K562 (cell line): Measurements from ENCODE around the gene SCYL1. TPM values are rescaled to one million over a fixed set of nuclear protein-coding genes. Genes with fewer than 3 reads are reported as not detected.
A peak's percentile ranks its signal among the peaks of the same experiment; 100 is the strongest.

ENCODE experiments used
- ATF7 ChIP-seq: fragments of 450-650 bp; IDR thresholded peaks from 2 replicates; pipeline ENCODE4 v1.7.1; 2014; ENCODE audit warnings: mild to moderate bottlenecking, moderate library complexity
- CCNT2 ChIP-seq: IDR thresholded peaks from 2 replicates; pipeline ENCODE4 v1.6.1; 2011; ENCODE audit warnings: borderline replicate concordance, low read depth, mild to moderate bottlenecking, moderate library complexity, mixed read lengths, low read length; ENCODE audit not compliant: insufficient read length; ENCODE audit errors: extremely low read depth
- GTF2E2 ChIP-seq: fragments of 200-800 bp; sonication (Bioruptor generic); IDR thresholded peaks from 2 replicates; pipeline ENCODE4 v1.6.1; 2016; ENCODE audit warnings: missing genetic modification characterization, missing compliant biosample characterization
- HOXB6 ChIP-seq: fragments of 250-450 bp; sonication (Bioruptor Pico); IDR thresholded peaks from 2 replicates; pipeline ENCODE4 v1.5.1; 2022; ENCODE audit warnings: mild to moderate bottlenecking, borderline replicate concordance
- KDM2B ChIP-seq: fragments of 250-450 bp; sonication (Bioruptor Pico); IDR thresholded peaks from 2 replicates; pipeline ENCODE4 v1.8.0; 2021; ENCODE audit warnings: mild to moderate bottlenecking, moderate library complexity
- NFIC ChIP-seq: fragments of 450-650 bp; IDR thresholded peaks from 2 replicates; pipeline ENCODE4 v1.6.1; 2017; ENCODE audit warnings: mild to moderate bottlenecking, inconsistent platforms
- NONO ChIP-seq, 2 experiments: fragments of 200-400 bp in 1 of 2; fragments of 450-650 bp in 1 of 2; formaldehyde crosslinking in 1 of 2; IDR thresholded peaks; 2 replicates each; pipeline ENCODE4 v1.6.1; 2017; ENCODE audit warnings: low read depth in 2 of 2, mild to moderate bottlenecking in 2 of 2, moderate library complexity in 2 of 2, low read length in 1 of 2
- NR2C2 ChIP-seq, 2 experiments: fragments of 200-800 bp in 1 of 2; sonication (Bioruptor generic) in 1 of 2; sonication (generic) in 1 of 2; formaldehyde crosslinking in 1 of 2; IDR thresholded peaks; 2 replicates each; pipeline versions ENCODE4 v1.6.1 to v1.8.0; 2016 to 2022; ENCODE audit warnings: mild to moderate bottlenecking in 1 of 2, missing compliant biosample characterization in 1 of 2, missing genetic modification characterization in 1 of 2, missing genetic modification reagents in 1 of 2
- PHF8 ChIP-seq: fragments of 200-600 bp; sonication (generic); IDR thresholded peaks from 2 replicates; pipeline ENCODE4 v1.6.1; 2012; ENCODE audit warnings: mixed run types, mild to moderate bottlenecking, inconsistent platforms, low read length, moderate library complexity, borderline replicate concordance
- TEAD2 ChIP-seq: fragments of 450-650 bp; IDR thresholded peaks from 2 replicates; pipeline ENCODE4 v1.6.1; 2016; ENCODE audit warnings: missing genetic modification characterization, control low read depth, missing compliant biosample characterization
- ZNF134 ChIP-seq: fragments of 250-450 bp; sonication (Bioruptor Pico); conservative IDR thresholded peaks from 2 replicates; pipeline ENCODE4 v1.4.0; 2020
- ZNF586 ChIP-seq: fragments of 450-650 bp; formaldehyde crosslinking; conservative IDR thresholded peaks from 2 replicates; pipeline ENCODE4 v1.4.0; 2020; ENCODE audit warnings: mild to moderate bottlenecking, moderate library complexity
- polyA plus RNA-seq, 8 experiments: library from polyadenylated mRNA; depleted of rRNA in 4 of 8; stranded (reverse) in 5 of 8; unstranded in 3 of 8; fragments of >200 nt; fragmentation: Nextera tagmentation in 2 of 8; fragmentation: Illumina TruSeq in 1 of 8; extraction: Ambion mirVana in 2 of 8; extraction: Trizol in 1 of 8; gene quantifications; 2 replicates each; pipeline versions ENCODE4 v1.2.1 to v1.2.3, GENCODE V29; 2011 to 2014; ENCODE audit warnings: inconsistent platforms in 1 of 8, missing spikeins in 1 of 8
- total RNA-seq, 7 experiments: library from RNA; depleted of rRNA in 6 of 7; stranded (reverse); fragments of >200 nt in 6 of 7; fragmentation: Illumina TruSeq in 2 of 7; extraction: Trizol in 2 of 7; gene quantifications; 2 replicates each; pipeline versions ENCODE4 v1.2.1 to v1.2.3, GENCODE V29; 2011 to 2021; ENCODE audit warnings: low replicate concordance in 1 of 7
- TF ChIP-seq, protein P1 (sequence below): IDR thresholded peaks from 2 replicates; pipeline ENCODE4 v1.6.1; 2011; ENCODE audit warnings: borderline replicate concordance, low read depth, mild to moderate bottlenecking, moderate library complexity, low read length; ENCODE audit not compliant: insufficient read depth, poor library complexity, severe bottlenecking
- TF ChIP-seq, protein P2 (sequence below): fragments of 250-450 bp; sonication (Bioruptor Pico); IDR thresholded peaks from 2 replicates; pipeline ENCODE4 v1.4.0; 2020
- TF ChIP-seq, protein P3 (sequence below): sonication (generic); formaldehyde crosslinking; IDR thresholded peaks from 2 replicates; pipeline ENCODE4 v1.8.0; 2023; ENCODE audit warnings: mild to moderate bottlenecking, missing genetic modification reagents
- TF ChIP-seq, protein P4 (sequence below), 2 experiments: IDR thresholded peaks; 2 replicates each; pipeline ENCODE4 v1.6.1; 2011; ENCODE audit warnings: borderline replicate concordance in 1 of 2, control low read depth in 1 of 2, low read depth in 1 of 2, low read length in 1 of 2, mild to moderate bottlenecking in 1 of 2, mixed read lengths in 1 of 2, moderate library complexity in 1 of 2; ENCODE audit not compliant: insufficient read depth in 1 of 2, insufficient read length in 1 of 2, poor library complexity in 1 of 2, severe bottlenecking in 1 of 2; ENCODE audit errors: extremely low read depth in 1 of 2

The SCYL1 gene
- total and polyA plus RNA-seq, 9 of the 15 experiments (the other 6 are each of a cell fraction or from before 2014, with no cell fraction given) = 1.9 to 145 (median 57.6) TPM

DNA sequence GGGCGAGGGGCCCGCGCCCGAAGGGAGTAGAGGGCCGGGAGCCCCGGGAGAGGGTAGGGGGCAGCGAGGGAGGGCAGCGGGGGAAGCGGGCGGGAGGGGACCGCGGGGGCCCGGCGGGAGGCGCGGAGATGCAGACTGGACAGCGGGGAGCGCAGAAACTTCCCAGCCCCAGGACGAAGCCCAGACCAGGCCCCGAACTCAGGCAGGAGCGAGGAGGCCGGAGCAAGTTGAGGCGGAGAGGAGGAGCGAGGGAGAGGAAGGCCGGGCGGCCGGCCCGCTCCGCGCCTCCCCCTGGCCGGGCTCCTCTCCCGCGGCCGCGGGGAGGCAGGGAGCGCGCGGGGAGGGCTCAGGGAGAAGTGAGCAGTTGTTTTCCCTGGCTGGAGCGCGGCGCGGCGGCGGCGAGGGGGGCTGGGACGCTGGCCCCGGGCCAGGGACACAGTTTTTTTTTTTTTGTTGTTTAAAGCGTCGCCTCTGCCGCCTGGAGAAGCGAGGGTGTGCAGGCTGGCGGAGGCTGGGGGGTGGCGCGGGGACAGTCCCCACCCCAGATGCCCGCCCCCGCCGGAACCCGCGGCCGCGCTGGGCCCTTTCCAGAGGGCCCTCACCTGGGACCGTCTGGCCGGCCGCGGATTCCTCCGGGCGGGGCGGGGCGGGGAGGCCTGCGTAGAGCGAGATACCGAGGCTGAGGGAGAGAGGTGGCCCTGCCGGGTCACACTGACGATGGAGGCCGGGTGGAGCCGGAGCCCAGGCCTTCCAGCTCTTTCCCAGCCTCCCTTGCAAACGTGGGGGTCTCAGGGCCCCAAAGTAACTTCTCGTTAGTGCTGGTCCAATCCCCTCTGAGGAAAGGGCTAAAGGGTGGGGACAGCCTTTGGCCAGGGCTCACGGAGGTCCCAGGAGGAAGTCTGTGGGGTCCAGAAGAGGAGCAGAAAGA is 33.4 kb downstream of the SCYL1 start, which contains the start of gene LTBP3 (continued):
- TF ChIP-seq ZNF134 (CRISPR knock-in tag) = no peak
- no peak for TF ChIP-seq ZNF586 (CRISPR knock-in tag)
- TF ChIP-seq TEAD2 = 0 out of 2 replicates have a peak, but pooled peaks have one; percentile 23
- peak in 1 of 2 experiments; percentile 73; a peak in 1 of 4 replicates for TF ChIP-seq NONO (IDR thresholded peaks at IDR 0.05; ENCODE audit: low read depth in 2 of 2, low read length in 1 of 2)
- peak; percentile 55; the same call in 1 of the 2 replicates for TF ChIP-seq GTF2E2 (tag)
- TF ChIP-seq PHF8 = peak; percentile 45; the same call in 1 of the 2 replicates
- TF ChIP-seq, protein P1, sequence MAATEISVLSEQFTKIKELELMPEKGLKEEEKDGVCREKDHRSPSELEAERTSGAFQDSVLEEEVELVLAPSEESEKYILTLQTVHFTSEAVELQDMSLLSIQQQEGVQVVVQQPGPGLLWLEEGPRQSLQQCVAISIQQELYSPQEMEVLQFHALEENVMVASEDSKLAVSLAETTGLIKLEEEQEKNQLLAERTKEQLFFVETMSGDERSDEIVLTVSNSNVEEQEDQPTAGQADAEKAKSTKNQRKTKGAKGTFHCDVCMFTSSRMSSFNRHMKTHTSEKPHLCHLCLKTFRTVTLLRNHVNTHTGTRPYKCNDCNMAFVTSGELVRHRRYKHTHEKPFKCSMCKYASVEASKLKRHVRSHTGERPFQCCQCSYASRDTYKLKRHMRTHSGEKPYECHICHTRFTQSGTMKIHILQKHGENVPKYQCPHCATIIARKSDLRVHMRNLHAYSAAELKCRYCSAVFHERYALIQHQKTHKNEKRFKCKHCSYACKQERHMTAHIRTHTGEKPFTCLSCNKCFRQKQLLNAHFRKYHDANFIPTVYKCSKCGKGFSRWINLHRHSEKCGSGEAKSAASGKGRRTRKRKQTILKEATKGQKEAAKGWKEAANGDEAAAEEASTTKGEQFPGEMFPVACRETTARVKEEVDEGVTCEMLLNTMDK = no peak
- peak; percentile 93 for TF ChIP-seq NFIC
- peak; percentile 69 for TF ChIP-seq CCNT2
- no peak for TF ChIP-seq NR2C2 (CRISPR knock-in tag; IDR thresholded peaks at IDR 0.05)
- peak; percentile 47 for TF ChIP-seq NR2C2 (tag; IDR thresholded peaks at IDR 0.05)
- TF ChIP-seq, protein P2, sequence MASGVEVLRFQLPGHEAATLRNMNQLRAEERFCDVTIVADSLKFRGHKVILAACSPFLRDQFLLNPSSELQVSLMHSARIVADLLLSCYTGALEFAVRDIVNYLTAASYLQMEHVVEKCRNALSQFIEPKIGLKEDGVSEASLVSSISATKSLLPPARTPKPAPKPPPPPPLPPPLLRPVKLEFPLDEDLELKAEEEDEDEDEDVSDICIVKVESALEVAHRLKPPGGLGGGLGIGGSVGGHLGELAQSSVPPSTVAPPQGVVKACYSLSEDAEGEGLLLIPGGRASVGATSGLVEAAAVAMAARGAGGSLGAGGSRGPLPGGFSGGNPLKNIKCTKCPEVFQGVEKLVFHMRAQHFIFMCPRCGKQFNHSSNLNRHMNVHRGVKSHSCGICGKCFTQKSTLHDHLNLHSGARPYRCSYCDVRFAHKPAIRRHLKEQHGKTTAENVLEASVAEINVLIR (CRISPR knock-in tag) = no peak
- TF ChIP-seq, protein P3, sequence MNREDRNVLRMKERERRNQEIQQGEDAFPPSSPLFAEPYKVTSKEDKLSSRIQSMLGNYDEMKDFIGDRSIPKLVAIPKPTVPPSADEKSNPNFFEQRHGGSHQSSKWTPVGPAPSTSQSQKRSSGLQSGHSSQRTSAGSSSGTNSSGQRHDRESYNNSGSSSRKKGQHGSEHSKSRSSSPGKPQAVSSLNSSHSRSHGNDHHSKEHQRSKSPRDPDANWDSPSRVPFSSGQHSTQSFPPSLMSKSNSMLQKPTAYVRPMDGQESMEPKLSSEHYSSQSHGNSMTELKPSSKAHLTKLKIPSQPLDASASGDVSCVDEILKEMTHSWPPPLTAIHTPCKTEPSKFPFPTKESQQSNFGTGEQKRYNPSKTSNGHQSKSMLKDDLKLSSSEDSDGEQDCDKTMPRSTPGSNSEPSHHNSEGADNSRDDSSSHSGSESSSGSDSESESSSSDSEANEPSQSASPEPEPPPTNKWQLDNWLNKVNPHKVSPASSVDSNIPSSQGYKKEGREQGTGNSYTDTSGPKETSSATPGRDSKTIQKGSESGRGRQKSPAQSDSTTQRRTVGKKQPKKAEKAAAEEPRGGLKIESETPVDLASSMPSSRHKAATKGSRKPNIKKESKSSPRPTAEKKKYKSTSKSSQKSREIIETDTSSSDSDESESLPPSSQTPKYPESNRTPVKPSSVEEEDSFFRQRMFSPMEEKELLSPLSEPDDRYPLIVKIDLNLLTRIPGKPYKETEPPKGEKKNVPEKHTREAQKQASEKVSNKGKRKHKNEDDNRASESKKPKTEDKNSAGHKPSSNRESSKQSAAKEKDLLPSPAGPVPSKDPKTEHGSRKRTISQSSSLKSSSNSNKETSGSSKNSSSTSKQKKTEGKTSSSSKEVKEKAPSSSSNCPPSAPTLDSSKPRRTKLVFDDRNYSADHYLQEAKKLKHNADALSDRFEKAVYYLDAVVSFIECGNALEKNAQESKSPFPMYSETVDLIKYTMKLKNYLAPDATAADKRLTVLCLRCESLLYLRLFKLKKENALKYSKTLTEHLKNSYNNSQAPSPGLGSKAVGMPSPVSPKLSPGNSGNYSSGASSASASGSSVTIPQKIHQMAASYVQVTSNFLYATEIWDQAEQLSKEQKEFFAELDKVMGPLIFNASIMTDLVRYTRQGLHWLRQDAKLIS (CRISPR knock-in tag) = no peak
- no peak for TF ChIP-seq HOXB6 (CRISPR knock-in tag)
- peak; percentile 74; the same call in 1 of the 2 replicates for TF ChIP-seq KDM2B
- TF ChIP-seq, protein P4, sequence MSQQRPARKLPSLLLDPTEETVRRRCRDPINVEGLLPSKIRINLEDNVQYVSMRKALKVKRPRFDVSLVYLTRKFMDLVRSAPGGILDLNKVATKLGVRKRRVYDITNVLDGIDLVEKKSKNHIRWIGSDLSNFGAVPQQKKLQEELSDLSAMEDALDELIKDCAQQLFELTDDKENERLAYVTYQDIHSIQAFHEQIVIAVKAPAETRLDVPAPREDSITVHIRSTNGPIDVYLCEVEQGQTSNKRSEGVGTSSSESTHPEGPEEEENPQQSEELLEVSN (IDR thresholded peaks at IDR 0.05; ENCODE audit: borderline replicate concordance in 1 of 2, extremely low read depth in 1 of 2, insufficient read depth in 1 of 2, insufficient read length in 1 of 2, low read depth in 1 of 2, low read length in 1 of 2, poor library complexity in 1 of 2, severe bottlenecking in 1 of 2) = peak in 1 of 2 experiments; percentile 59
- TF ChIP-seq ATF7 = 0 out of 2 replicates have a peak, but pooled peaks have one; percentile 6
